IMR-90 (cell line): Measurements from ENCODE around the gene AKAP13. TPM values are rescaled to one million over a fixed set of nuclear protein-coding genes. Genes with fewer than 3 reads are reported as not detected.

ENCODE experiments used
- ATAC-seq: fragments of 200-7000 bp; cut with Tn5 transposase; 2 replicates; pipeline ENCODE4 v1.9.1; 2020; ENCODE audit warnings: low read depth, mild to moderate bottlenecking, moderate library complexity
- BruUV-seq: library from RNA; stranded (reverse); fragments of 400-500 nt; replicated peaks from 2 replicates; lab custom pipeline; 2021; lab: Mats Ljungman, UMichigan
- CTCF ChIA-PET: fragments of 300-600 bp; formaldehyde crosslinking; extraction: SDS; loops from one replicate; lab custom pipeline; 2021; ENCODE audit warnings: antibody characterized with exemption; lab: Yijun Ruan, JAX
- POLR2A ChIA-PET: fragments of 300-600 bp; sonication (Branson Sonifier 250); formaldehyde crosslinking; loops from one replicate; lab custom pipeline; 2022; ENCODE audit warnings: antibody characterized with exemption; ENCODE audit not compliant: unreplicated experiment; lab: Charles Lee
- DNase-seq: peaks from one replicate; pipeline ENCODE4 v3.0.0; 2013
- H2AFZ ChIP-seq: replicated peaks from 2 replicates; pipeline ENCODE3; 2013; ENCODE audit warnings: low read length, mild to moderate bottlenecking; ENCODE audit not compliant: poor library complexity
- H2AK5ac ChIP-seq: 2 replicates; pipeline ENCODE4 v1.6.1; 2013; ENCODE audit warnings: low read depth, low read length, inconsistent platforms
- H2AK9ac ChIP-seq: replicated peaks from 2 replicates; pipeline ENCODE3; 2013; ENCODE audit warnings: mild to moderate bottlenecking, low read depth, low read length, moderate library complexity; ENCODE audit not compliant: poor library complexity
- H2BK120ac ChIP-seq: 2 replicates; pipeline ENCODE4 v1.6.1; 2013; ENCODE audit warnings: low read depth, low read length, inconsistent platforms
- H2BK15ac ChIP-seq: 3 replicates; pipeline ENCODE4 v1.6.1; 2013; ENCODE audit warnings: low read depth, low read length, inconsistent platforms
- H2BK20ac ChIP-seq: 2 replicates; pipeline ENCODE4 v1.6.1; 2013; ENCODE audit warnings: low read depth, mild to moderate bottlenecking, inconsistent platforms, low read length, moderate library complexity
- H2BK5ac ChIP-seq: 2 replicates; pipeline ENCODE4 v1.6.1; 2013; ENCODE audit warnings: mild to moderate bottlenecking, low read depth, low read length, inconsistent platforms; ENCODE audit not compliant: poor library complexity, severe bottlenecking
- H3K14ac ChIP-seq: replicated peaks from 2 replicates; pipeline ENCODE4 v1.6.1; 2013; ENCODE audit warnings: low read depth, low read length, inconsistent platforms
- H3K18ac ChIP-seq: 2 replicates; pipeline ENCODE4 v1.6.1; 2013; ENCODE audit warnings: low read depth, low read length, control low read depth
- H3K23ac ChIP-seq: 2 replicates; pipeline ENCODE4 v1.6.1; 2013; ENCODE audit warnings: low read depth, low read length, inconsistent platforms
- H3K27ac ChIP-seq: 2 replicates; pipeline ENCODE4 v1.5.1; 2013; ENCODE audit warnings: mild to moderate bottlenecking, control low read depth, low read length; ENCODE audit not compliant: insufficient read depth
- H3K27me3 ChIP-seq: 2 replicates; pipeline ENCODE4 v1.6.1; 2013; ENCODE audit warnings: low read length; ENCODE audit not compliant: control insufficient read depth, insufficient read depth
- H3K36me3 ChIP-seq: 2 replicates; pipeline ENCODE4 v1.6.1; 2013; ENCODE audit warnings: low read length, mixed read lengths; ENCODE audit not compliant: control insufficient read depth, insufficient read depth
- H3K4ac ChIP-seq: 2 replicates; pipeline ENCODE4 v1.6.1; 2013; ENCODE audit warnings: low read depth, low read length, inconsistent platforms
- H3K4me1 ChIP-seq: 2 replicates; pipeline ENCODE4 v1.6.1; 2013; ENCODE audit warnings: low read length, mixed read lengths; ENCODE audit not compliant: control insufficient read depth, insufficient read depth
- H3K4me2 ChIP-seq: 2 replicates; pipeline ENCODE4 v1.6.1; 2013; ENCODE audit warnings: low read depth, mild to moderate bottlenecking, control low read depth, low read length, moderate library complexity
- H3K4me3 ChIP-seq: 2 replicates; pipeline ENCODE4 v1.5.1; 2013; ENCODE audit warnings: low read depth, mild to moderate bottlenecking, control low read depth, low read length, moderate library complexity; ENCODE audit not compliant: insufficient read depth
- H3K56ac ChIP-seq: 2 replicates; pipeline ENCODE4 v1.6.1; 2013; ENCODE audit warnings: low read length, inconsistent platforms; ENCODE audit not compliant: insufficient read depth; ENCODE audit errors: extremely low read depth
- H3K79me1 ChIP-seq, 2 experiments: 2 replicates each; pipeline ENCODE4 v1.6.1; 2013; ENCODE audit warnings: low read length in 2 of 2, inconsistent platforms in 1 of 2, low read depth in 1 of 2
- H3K9ac ChIP-seq: 2 replicates; pipeline ENCODE4 v1.6.1; 2013; ENCODE audit warnings: low read depth, low read length, control low read depth
- H3K9me1 ChIP-seq: 2 replicates; pipeline ENCODE4 v1.6.1; 2013; ENCODE audit warnings: low read length, inconsistent platforms; ENCODE audit not compliant: insufficient read depth
- H3K9me3 ChIP-seq: 2 replicates; pipeline ENCODE4 v1.6.1; 2013; ENCODE audit warnings: low read length; ENCODE audit not compliant: control insufficient read depth, insufficient read depth
- H4K20me1 ChIP-seq: 2 replicates; pipeline ENCODE4 v1.6.1; 2013; ENCODE audit warnings: low read length, inconsistent platforms; ENCODE audit not compliant: insufficient read depth
- H4K5ac ChIP-seq: 2 replicates; pipeline ENCODE4 v1.6.1; 2013; ENCODE audit warnings: mild to moderate bottlenecking, low read depth, low read length, control low read depth
- H4K8ac ChIP-seq, 2 experiments: 2 replicates each; pipeline ENCODE4 v1.6.1; 2013; ENCODE audit warnings: low read depth in 2 of 2, low read length in 2 of 2, control low read depth in 1 of 2, inconsistent platforms in 1 of 2
- H4K91ac ChIP-seq: 2 replicates; pipeline ENCODE4 v1.6.1; 2013; ENCODE audit warnings: low read depth, low read length, inconsistent platforms; ENCODE audit not compliant: insufficient read depth
- BHLHE40 ChIP-seq: fragments of 150-350 bp; IDR thresholded peaks from 2 replicates; pipeline ENCODE4 v1.6.1; 2016; ENCODE audit warnings: mild to moderate bottlenecking, low read depth, low read length
- CEBPB ChIP-seq: IDR thresholded peaks from 2 replicates; pipeline ENCODE4 v1.6.1; 2012; ENCODE audit warnings: low read depth, low read length, improper control_type of control experiment
- CTCF ChIP-seq: conservative IDR thresholded peaks from 2 replicates; pipeline ENCODE4 v1.5.1; 2012; ENCODE audit warnings: mild to moderate bottlenecking, low read depth, low read length, improper control_type of control experiment
- ELK1 ChIP-seq: fragments of 150-350 bp; IDR thresholded peaks from 2 replicates; pipeline ENCODE4 v1.6.1; 2016; ENCODE audit warnings: low read depth, mild to moderate bottlenecking, low read length, moderate library complexity, borderline replicate concordance
- FOS ChIP-seq: fragments of 150-350 bp; IDR thresholded peaks from 2 replicates; pipeline ENCODE4 v1.6.1; 2016; ENCODE audit warnings: low read depth, low read length
- MAFK ChIP-seq: IDR thresholded peaks from 2 replicates; pipeline ENCODE4 v1.6.1; 2012; ENCODE audit warnings: low read depth, low read length, improper control_type of control experiment
- MAZ ChIP-seq: IDR thresholded peaks from 2 replicates; pipeline ENCODE4 v1.6.1; 2012; ENCODE audit warnings: low read depth, mild to moderate bottlenecking, low read length, improper control_type of control experiment, moderate library complexity, borderline replicate concordance
- MXI1 ChIP-seq: IDR thresholded peaks from 2 replicates; pipeline ENCODE4 v1.6.1; 2012; ENCODE audit warnings: low read depth, mild to moderate bottlenecking, low read length, moderate library complexity, borderline replicate concordance
- NFE2L2 ChIP-seq: fragments of 150-350 bp; IDR thresholded peaks from 2 replicates; pipeline ENCODE4 v1.6.1; 2016; ENCODE audit warnings: low read depth, mild to moderate bottlenecking, low read length
- POLR2A ChIP-seq: IDR thresholded peaks from 2 replicates; pipeline ENCODE4 v1.6.1; 2012; ENCODE audit warnings: mild to moderate bottlenecking, low read depth, low read length
- RAD21 ChIP-seq: IDR thresholded peaks from 2 replicates; pipeline ENCODE4 v1.6.1; 2012; ENCODE audit warnings: low read length, improper control_type of control experiment
- RCOR1 ChIP-seq: IDR thresholded peaks from 2 replicates; pipeline ENCODE4 v1.6.1; 2012; ENCODE audit warnings: mild to moderate bottlenecking, low read length, improper control_type of control experiment; ENCODE audit not compliant: insufficient replicate concordance
- RFX5 ChIP-seq: IDR thresholded peaks from 2 replicates; pipeline ENCODE4 v1.8.0; 2012; ENCODE audit warnings: low read depth, mild to moderate bottlenecking, low read length, moderate library complexity
- SMC3 ChIP-seq: fragments of 150-350 bp; IDR thresholded peaks from 2 replicates; pipeline ENCODE4 v1.6.1; 2016; ENCODE audit warnings: low read depth, mild to moderate bottlenecking, antibody characterized with exemption, low read length, moderate library complexity
- USF2 ChIP-seq: fragments of 150-350 bp; IDR thresholded peaks from 2 replicates; pipeline ENCODE4 v1.6.1; 2017; ENCODE audit warnings: mild to moderate bottlenecking, antibody characterized with exemption, low read length, low read depth
- WGBS, 2 experiments: methylation state at CpG; one replicate each; pipeline versions ENCODE4 v1.1.5 to v1.1.7; 2013; ENCODE audit warnings: missing lambda C conversion rate in 2 of 2; ENCODE audit not compliant: insufficient read length in 1 of 2; ENCODE audit errors: extremely low coverage in 2 of 2; 5-methylcytosine and 5-hydroxymethylcytosine counted together
- dilution Hi-C: fragments of 300-500 bp; cut with HindIII; formaldehyde crosslinking; loops from one replicate; pipeline ENCODE4 v1.14.3; 2018; ENCODE audit warnings: low sequenced_read_pairs; ENCODE audit not compliant: unreplicated experiment
- in situ Hi-C: fragments of 300-500 bp; cut with MboI; formaldehyde crosslinking; loops from 3 replicates; pipeline ENCODE4 v1.14.3; 2019; ENCODE audit warnings: low sequenced_read_pairs, inconsistent platforms, mixed read lengths
- intact Hi-C: fragments of 100-400 bp; cut with micrococcal nuclease; formaldehyde crosslinking; loops from 2 replicates; pipeline ENCODE4 v1.10.0; 2022
- polyA plus RNA-seq, 3 experiments: library from polyadenylated mRNA; depleted of rRNA; stranded (reverse); fragments of >200 nt; gene quantifications; 2 replicates each; pipeline ENCODE4 v1.2.3, GENCODE V29; 2012; ENCODE audit warnings: low replicate concordance in 1 of 3
- total RNA-seq: library from RNA; depleted of rRNA; stranded (reverse); fragments of >200 nt; gene quantifications from 2 replicates; pipeline ENCODE4 v1.2.3, GENCODE V29; 2012

The AKAP13 gene
- total and polyA plus RNA-seq, 2 of the 4 experiments (the other 2 are of a cell fraction) = 10.4 to 46.4 TPM

- H2AK9ac ChIP-seq = no peak overlapping the region
- no TSS peak for BruUV-seq
- no peak overlapping the region for H3K27ac ChIP-seq
- H3K14ac ChIP-seq = no peak overlapping the region
- in situ Hi-C loops (no loop called here), dilution Hi-C loops (no loop called here), intact Hi-C loops (no loop called here)
- peak overlapping the region; percentile 26 for H3K4ac ChIP-seq
- peaks cover 12% of the 10 kb centered on the region for H3K9me1 ChIP-seq
- no peaks in the 10 kb centered on the region for H3K36me3 ChIP-seq
- no peaks in the 10 kb centered on the region for H3K9me3 ChIP-seq
- ChIA-PET POLR2A (no interaction called here), CTCF (interaction anchor here (0.6 to 0.7 kb wide), 2 partner anchors 39 to 788 kb away, joined by 3 to 4 read pairs; no protein-coding TSS in a partner anchor)
- H3K4me3 ChIP-seq = no peak overlapping the region
- peak overlapping the region; percentile 60; the same call in 1 of the 3 replicates for H2BK15ac ChIP-seq
- no peak overlapping the region for H3K56ac ChIP-seq
- H3K4me2 ChIP-seq = no peak overlapping the region
- H2BK120ac ChIP-seq = peak overlapping the region; percentile 49
- WGBS, 2 experiments = 83% methylated on average over 4 of the region's 13 CpGs; no CpG with 5 or more reads in 1 of the 2 experiments
- H3K4me1 ChIP-seq = peaks cover 16% of the 10 kb centered on the region
- peak overlapping the region in 1 of 2 experiments; percentile 48; a peak in 1 of 4 replicates for H4K8ac ChIP-seq
- no peak overlapping the region for H2BK5ac ChIP-seq
- no peaks in the 10 kb centered on the region for H3K27me3 ChIP-seq
- H2AFZ ChIP-seq = no peak overlapping the region
- no peak overlapping the region for H4K5ac ChIP-seq
- H3K79me1 ChIP-seq = peaks cover 3 to 9% of the 10 kb centered on the region in 2 experiments; a peak in 3 of 4 replicates
- peak overlapping the region; percentile 29 for H2BK20ac ChIP-seq
- peak overlapping the region; percentile 58; the same call in 1 of the 2 replicates for H2AK5ac ChIP-seq
- H4K91ac ChIP-seq = no peak overlapping the region
- ATAC-seq = no peak
- H3K18ac ChIP-seq = no peak overlapping the region
- H4K20me1 ChIP-seq = no peaks in the 10 kb centered on the region
- no peak overlapping the region for H3K9ac ChIP-seq
- DNase-seq = no peak
- H3K23ac ChIP-seq = no peak overlapping the region
- no peak for TF ChIP-seq BHLHE40
- TF ChIP-seq NFE2L2 = no peak
- no peak for TF ChIP-seq ELK1
- no peak for TF ChIP-seq RCOR1
- TF ChIP-seq MAZ = no peak
- no peak for TF ChIP-seq RFX5
- no peak for TF ChIP-seq CEBPB
- TF ChIP-seq CTCF = no peak
- no peak for TF ChIP-seq POLR2A
- TF ChIP-seq FOS = no peak
- no peak for TF ChIP-seq USF2
- no peak for TF ChIP-seq MXI1
- no peak for TF ChIP-seq SMC3
- no peak for TF ChIP-seq RAD21
- TF ChIP-seq MAFK = no peak
Observed at GRCh38 chr15:85335193-85335942, 45.0 kb upstream of the AKAP13 start.
